Measurements from ENCODE around the gene CRELD1.

The CRELD1 gene

DNA sequence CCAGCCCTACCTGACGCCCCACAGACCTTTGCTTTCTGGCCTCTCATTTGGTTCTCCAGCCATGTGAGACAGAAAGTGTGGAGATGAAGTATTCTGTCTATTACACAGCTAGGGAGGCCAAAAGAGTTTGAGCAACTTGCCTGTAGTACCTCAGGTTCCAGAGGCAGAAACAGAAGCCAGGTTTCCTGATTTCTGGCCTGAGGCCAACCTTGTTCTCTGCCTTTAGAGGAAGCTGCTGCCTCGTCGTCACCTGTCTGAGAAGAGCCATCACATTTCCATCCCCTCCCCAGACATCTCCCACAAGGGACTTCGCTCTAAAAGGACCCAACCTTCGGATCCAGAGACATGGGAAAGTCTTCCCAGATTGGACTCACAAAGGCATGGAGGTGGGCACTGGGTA, 27.2 kb upstream of the CRELD1 start:
- no peak for DNase-seq (ENCODE audit: low read depth)

- no peak for DNase-seq (ENCODE audit: low read depth)
Observed at GRCh38 chr3:9908286-9908685, 25.3 kb upstream of the CRELD1 start.

- no peak for DNase-seq (ENCODE audit: low read depth)
Observed at GRCh38 chr3:9909221-9910013, 24.2 kb upstream of the CRELD1 start.

- DNase-seq (ENCODE audit: low read depth): no peak
Observed at GRCh38 chr3:9911863-9912262, 21.8 kb upstream of the CRELD1 start.

DNA sequence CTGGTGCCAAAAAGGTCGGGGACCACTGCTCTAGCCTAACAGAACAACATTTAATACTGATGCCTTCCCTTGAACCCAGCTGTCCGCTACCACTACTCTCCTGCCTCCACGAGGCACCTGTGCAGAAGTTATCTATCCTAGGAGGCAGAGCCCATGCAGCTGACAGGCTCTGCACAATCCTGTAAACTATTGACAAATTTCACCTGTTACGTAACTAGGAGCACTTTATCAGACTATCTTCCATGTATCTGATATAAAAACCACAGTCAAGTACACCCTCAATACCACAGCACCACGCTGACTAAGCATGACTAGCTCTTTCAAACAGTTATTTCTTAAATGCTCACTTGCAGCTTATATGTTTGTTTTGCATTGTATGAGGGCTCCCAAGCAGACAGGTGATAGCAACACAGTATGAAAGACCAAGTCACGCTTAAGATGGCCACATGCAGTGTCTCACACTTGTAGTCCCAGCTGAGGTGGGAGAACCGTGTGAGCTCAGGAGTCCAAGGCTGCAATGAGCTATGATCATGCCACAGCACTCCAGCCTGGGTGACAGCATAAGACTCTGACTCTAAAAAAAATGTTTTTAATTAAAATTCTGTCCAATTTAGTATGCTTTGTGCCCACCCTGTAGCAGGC, 21.2 kb upstream of the CRELD1 start:
- DNase-seq (ENCODE audit: low read depth): no peak

DNA sequence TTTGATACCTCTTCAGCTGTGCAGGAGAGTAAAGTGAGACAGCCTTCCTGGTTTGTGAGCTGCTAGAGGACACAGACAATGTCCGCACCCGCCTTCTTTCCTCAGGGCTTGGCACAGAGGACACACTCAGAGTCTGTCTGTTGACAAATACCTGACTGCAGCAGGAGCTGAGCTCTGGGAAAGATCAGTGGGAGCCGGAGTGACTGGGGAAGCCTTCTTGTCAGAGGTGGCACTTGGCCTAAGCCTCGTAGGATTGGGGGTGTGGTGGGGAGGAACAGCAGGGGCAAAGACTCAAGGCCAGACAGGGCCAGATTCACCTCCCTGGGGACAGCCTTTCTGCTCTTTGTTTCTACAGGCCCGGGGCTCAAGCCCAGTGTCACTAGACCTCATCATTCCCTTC, 20.0 kb upstream of the CRELD1 start:
- DNase-seq (ENCODE audit: low read depth): no peak

DNA sequence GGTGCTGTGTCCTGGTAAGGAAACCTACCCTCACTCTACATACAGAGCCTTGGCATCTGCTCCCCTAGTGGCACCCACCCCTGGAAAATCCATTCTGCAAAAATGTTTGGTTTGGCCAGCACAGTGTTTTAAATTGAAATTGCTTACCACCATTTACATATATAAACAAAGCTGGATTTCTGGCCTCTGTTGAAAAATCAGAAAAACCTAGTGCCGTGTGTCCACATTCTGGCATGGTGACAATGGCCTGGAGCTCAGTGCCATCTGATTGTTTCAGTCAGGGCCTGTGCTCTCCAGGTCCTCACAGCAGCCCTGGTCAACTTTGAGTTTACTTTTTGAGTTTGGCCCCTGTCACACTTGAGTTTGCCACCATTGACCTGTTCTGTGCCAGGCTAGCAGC, 19.6 kb upstream of the CRELD1 start:
- no peak for DNase-seq (ENCODE audit: low read depth)

DNA sequence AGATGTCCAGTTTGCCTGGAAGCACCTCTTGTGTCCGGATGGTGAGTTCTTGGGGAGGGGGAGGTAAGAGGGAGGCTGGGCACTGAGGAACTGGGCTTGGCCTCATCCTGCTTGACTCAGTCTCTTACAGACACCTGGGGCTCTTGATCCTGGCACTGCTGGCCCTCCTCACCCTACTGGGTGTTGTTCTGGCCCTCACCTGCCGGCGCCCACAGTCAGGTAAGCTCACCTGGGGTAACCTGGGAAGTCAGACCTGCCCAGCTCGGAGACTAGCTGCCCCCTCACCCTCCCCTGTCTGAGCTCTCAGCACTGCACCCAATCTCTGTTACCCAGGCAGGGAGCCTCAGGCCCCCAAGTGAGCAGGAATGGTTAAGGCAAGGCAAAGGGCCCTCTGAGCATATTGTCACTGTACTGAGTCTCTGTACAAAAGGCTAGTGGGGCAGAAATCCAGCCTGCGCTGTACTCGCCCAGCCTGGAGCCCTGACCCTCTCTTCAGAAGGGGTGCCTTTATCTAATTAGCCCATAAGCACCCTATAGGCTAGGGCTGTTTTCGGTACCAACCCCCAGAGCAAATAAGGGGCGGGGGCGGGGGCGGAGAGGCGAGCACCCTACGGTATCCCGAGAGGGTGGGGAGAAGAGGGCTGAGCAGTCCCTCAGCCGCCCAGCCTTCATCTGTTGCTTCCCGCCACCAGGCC, 18.9 kb upstream of the CRELD1 start:
- no peak for DNase-seq (ENCODE audit: low read depth)

DNA sequence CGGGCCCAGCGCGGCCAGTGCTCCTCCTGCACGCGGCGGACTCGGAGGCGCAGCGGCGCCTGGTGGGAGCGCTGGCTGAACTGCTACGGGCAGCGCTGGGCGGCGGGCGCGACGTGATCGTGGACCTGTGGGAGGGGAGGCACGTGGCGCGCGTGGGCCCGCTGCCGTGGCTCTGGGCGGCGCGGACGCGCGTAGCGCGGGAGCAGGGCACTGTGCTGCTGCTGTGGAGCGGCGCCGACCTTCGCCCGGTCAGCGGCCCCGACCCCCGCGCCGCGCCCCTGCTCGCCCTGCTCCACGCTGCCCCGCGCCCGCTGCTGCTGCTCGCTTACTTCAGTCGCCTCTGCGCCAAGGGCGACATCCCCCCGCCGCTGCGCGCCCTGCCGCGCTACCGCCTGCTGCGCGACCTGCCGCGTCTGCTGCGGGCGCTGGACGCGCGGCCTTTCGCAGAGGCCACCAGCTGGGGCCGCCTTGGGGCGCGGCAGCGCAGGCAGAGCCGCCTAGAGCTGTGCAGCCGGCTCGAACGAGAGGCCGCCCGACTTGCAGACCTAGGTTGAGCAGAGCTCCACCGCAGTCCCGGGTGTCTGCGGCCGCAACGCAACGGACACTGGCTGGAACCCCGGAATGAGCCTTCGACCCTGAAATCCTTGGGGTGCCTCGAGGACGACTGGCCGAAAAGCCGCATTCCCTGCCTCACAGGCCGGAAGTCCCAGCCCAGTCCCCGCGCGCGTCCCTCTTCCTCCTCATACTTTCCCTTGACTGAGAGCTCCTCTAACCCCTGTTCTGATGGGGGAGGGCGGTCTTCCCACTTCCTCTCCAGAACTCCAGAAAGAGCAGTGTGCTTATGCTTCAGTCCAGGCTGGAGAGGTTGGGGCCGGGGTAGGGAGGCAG, 18.1 kb upstream of the CRELD1 start:
- no peak for DNase-seq (ENCODE audit: low read depth)

DNA sequence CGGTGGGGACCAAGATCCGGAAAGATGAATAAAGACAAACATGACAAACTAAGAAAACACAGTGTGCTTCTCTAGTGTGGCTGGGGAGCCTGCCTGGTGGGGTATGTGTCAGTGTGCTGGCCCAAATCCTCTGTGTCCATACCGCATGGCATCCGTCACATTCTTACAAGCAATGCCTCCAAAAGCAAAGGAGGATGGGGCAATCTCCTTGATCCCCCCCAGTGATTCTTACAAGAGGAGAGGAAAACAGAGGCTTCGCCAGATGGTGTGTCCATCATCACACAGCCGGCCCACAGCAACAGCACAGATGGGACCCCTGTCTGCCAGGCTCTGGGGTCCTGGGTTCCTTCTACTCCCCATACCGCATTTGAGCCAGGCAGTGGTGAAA, 17.3 kb upstream of the CRELD1 start:
- DNase-seq (ENCODE audit: low read depth): no peak

GRCh38 chr3:9916734-9917680, 16.6 kb upstream of the CRELD1 start, which contains the start of gene IL17RC:
Gene IL17RC (plus strand): TSS chr3:9917098. CDS start chr3:9917316, 218 bp downstream.
- DNase-seq (ENCODE audit: low read depth): peak; percentile 89

DNA sequence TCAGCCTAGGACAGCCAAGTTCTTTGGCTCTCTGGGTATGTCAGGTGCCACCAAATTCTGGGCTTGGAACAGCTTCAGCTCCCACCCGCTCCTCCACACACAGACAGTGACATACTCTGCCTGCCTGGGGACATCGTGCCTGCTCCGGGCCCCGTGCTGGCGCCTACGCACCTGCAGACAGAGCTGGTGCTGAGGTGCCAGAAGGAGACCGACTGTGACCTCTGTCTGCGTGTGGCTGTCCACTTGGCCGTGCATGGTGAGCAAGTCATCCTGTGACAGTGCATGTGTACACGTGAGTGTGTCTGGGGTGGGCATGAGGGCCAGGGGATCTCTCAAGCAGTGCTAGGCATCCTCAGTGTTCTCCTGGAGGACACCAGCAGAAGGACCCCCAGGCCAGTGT, 15.8 kb upstream of the CRELD1 start:
- no peak for DNase-seq (ENCODE audit: low read depth)

DNA sequence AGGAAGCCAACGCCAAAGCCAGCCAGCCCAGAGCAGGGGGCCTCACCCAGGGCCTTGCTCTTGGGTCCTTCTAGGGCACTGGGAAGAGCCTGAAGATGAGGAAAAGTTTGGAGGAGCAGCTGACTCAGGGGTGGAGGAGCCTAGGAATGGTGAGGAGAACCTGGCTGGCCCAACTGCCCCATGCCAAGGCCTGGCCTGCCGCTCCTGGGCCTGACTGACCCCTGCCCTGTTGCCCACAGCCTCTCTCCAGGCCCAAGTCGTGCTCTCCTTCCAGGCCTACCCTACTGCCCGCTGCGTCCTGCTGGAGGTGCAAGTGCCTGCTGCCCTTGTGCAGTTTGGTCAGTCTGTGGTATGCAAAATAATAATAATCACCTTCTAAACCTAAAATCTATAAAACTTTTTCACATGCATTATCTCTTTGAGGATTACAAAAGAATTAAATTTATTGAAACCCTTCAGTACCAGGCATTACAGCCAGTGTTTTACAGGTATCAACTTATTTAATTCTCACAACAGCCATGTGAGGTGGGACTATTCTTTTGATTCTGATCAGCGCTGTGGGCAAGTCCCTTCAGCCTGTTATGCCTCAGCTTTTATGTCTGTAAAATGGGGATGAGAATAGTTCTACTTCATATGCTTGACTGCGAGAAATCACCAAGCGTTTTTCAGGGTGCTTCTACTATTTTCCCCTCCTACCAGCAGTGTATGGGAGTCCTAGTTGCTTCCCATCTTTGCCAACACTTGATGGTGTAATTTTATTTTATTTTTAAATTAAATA, 15.2 kb upstream of the CRELD1 start:
- DNase-seq (ENCODE audit: low read depth): no peak

DNA sequence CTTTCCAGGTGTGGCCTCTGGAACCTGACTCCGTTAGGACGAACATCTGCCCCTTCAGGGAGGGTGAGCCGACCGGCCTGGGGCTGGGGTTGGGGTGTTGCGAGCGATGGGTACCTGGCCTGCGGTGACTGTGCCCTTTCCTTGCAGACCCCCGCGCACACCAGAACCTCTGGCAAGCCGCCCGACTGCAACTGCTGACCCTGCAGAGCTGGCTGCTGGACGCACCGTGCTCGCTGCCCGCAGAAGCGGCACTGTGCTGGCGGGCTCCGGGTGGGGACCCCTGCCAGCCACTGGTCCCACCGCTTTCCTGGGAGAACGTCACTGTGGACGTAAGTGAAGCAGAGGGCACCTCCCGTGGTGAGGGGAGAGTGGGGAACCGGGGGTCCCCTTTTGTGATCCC, 5.5 kb upstream of the CRELD1 start:
- DNase-seq (ENCODE audit: low read depth): no peak

- no peak for DNase-seq (ENCODE audit: low read depth)
Observed at GRCh38 chr3:9930804-9931418, 2.7 kb upstream of the CRELD1 start.

DNA sequence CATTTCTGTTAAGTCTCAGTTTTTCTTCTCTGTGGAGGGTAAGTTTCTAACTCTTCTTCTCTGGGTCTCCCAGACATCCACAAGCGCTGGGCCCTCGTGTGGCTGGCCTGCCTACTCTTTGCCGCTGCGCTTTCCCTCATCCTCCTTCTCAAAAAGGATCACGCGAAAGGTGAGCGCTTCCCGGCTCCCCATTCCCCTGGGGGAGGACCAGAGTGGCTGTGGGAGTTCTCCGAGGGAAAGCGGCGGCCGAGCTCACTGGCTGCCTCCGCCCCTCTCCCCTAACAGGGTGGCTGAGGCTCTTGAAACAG, 1.1 kb upstream of the CRELD1 start:
- no peak for DNase-seq (ENCODE audit: low read depth)

DNA sequence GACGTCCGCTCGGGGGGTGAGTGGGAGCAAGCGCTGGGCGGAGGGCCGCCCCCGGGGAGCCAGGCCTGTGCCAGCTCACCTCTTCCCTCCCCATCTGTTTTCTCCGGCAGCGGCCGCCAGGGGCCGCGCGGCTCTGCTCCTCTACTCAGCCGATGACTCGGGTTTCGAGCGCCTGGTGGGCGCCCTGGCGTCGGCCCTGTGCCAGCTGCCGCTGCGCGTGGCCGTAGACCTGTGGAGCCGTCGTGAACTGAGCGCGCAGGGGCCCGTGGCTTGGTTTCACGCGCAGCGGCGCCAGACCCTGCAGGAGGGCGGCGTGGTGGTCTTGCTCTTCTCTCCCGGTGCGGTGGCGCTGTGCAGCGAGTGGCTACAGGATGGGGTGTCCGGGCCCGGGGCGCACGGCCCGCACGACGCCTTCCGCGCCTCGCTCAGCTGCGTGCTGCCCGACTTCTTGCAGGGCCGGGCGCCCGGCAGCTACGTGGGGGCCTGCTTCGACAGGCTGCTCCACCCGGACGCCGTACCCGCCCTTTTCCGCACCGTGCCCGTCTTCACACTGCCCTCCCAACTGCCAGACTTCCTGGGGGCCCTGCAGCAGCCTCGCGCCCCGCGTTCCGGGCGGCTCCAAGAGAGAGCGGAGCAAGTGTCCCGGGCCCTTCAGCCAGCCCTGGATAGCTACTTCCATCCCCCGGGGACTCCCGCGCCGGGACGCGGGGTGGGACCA, 632 bp upstream of the CRELD1 start:
- DNase-seq (ENCODE audit: low read depth): no peak

DNA sequence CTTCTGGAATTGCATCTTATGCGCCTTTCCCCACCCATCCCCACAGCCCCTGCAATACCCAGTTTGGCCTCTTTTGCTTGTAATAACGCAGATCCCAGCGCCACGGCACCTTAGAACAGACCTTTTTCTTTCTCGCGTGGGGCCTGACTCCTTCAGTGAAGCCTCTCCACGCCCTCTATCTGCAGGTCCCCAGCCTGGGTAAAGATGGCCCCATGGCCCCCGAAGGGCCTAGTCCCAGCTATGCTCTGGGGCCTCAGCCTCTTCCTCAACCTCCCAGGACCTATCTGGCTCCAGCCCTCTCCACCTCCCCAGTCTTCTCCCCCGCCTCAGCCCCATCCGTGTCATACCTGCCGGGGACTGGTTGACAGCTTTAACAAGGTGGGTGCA, 594 bp downstream of the CRELD1 start:
- DNase-seq (ENCODE audit: low read depth): no peak

- no peak for DNase-seq (ENCODE audit: low read depth)
Observed at GRCh38 chr3:9934993-9935392, 1.4 kb downstream of the CRELD1 start.
